Endothelial cell of umbilical vein (primary cell): ENCODE data around the gene RNPEPL1. TPM values are rescaled to one million over a fixed set of nuclear protein-coding genes. Genes with fewer than 3 reads are reported as not detected.

Experiments used
- BruUV-seq: library from RNA; stranded (reverse); fragments of 400-500 nt; replicated peaks from 2 replicates; lab custom pipeline; 2021; lab: Mats Ljungman, UMichigan
- CTCF ChIA-PET: fragments of 300-600, 350-600 bp; sonication (Branson Sonifier 250); formaldehyde crosslinking; loops from one replicate; lab custom pipeline; 2021; ENCODE audit warnings: antibody characterized with exemption, inconsistent platforms; lab: Charles Lee
- POLR2A ChIA-PET: fragments of 300-600, 350-600 bp; sonication (Branson Sonifier 250); formaldehyde crosslinking; loops from one replicate; lab custom pipeline; 2021; ENCODE audit warnings: antibody characterized with exemption, inconsistent platforms; lab: Charles Lee
- DNase-seq: peaks from one replicate; pipeline ENCODE4 v3.0.0-alpha.2; 2011; ENCODE audit warnings: low read depth, low spot score
- FAIRE-seq: peaks from 2 replicates; lab custom pipeline; 2011; peaks lifted over from hg19 to GRCh38; lab: Jason Lieb, UNC
- H2AFZ ChIP-seq: 2 replicates; pipeline ENCODE4 v1.6.0; 2012; ENCODE audit warnings: low read depth, low read length, control low read depth, inconsistent platforms
- H3K27ac ChIP-seq: 2 replicates; pipeline ENCODE4 v1.5.1; 2011; ENCODE audit warnings: low read depth, mild to moderate bottlenecking, control low read depth, low read length, moderate library complexity; ENCODE audit not compliant: insufficient read depth
- H3K27me3 ChIP-seq, 2 experiments: 2 replicates each; pipeline versions ENCODE4 v1.6.0 to v1.6.1; 2011; ENCODE audit warnings: low read length in 2 of 2, mixed read lengths in 1 of 2; ENCODE audit not compliant: control insufficient read depth in 2 of 2, insufficient read depth in 2 of 2
- H3K36me3 ChIP-seq, 2 experiments: 2 replicates in 1 of 2; 3 replicates in 1 of 2; pipeline ENCODE4 v1.5.1; 2011; ENCODE audit warnings: low read length in 2 of 2, mild to moderate bottlenecking in 1 of 2, moderate library complexity in 1 of 2; ENCODE audit not compliant: control insufficient read depth in 2 of 2, insufficient read depth in 2 of 2; ENCODE audit errors: extremely low read depth in 1 of 2
- H3K4me1 ChIP-seq: 3 replicates; pipeline ENCODE4 v1.5.1; 2011; ENCODE audit warnings: mild to moderate bottlenecking, low read length; ENCODE audit not compliant: control insufficient read depth, insufficient read depth; ENCODE audit errors: extremely low read depth
- H3K4me2 ChIP-seq: 2 replicates; pipeline ENCODE4 v1.6.1; 2011; ENCODE audit warnings: low read length, control low read depth, mixed read lengths; ENCODE audit not compliant: insufficient read depth
- H3K4me3 ChIP-seq, 3 experiments: fragments of 200-600 bp in 1 of 3; sonication (generic), shearing (Covaris generic) in 1 of 3; replicated peaks in 1 of 3; 2 replicates each; pipeline ENCODE4 v1.5.1; 2011 to 2016; ENCODE audit warnings: control low read depth in 3 of 3, low read length in 3 of 3, mild to moderate bottlenecking in 2 of 3, inconsistent platforms in 1 of 3, low read depth in 1 of 3, moderate library complexity in 1 of 3; ENCODE audit not compliant: insufficient read depth in 1 of 3
- H3K79me2 ChIP-seq: 2 replicates; pipeline ENCODE4 v1.6.0; 2012; ENCODE audit warnings: low read length, inconsistent platforms; ENCODE audit not compliant: control insufficient read depth, insufficient read depth
- H3K9ac ChIP-seq: replicated peaks from 2 replicates; pipeline ENCODE3; 2011; ENCODE audit warnings: low read length, control low read depth; ENCODE audit not compliant: insufficient read depth; ENCODE audit errors: extremely low read depth
- H3K9me1 ChIP-seq: replicated peaks from 3 replicates; pipeline ENCODE4 v1.6.0; 2011; ENCODE audit warnings: mild to moderate bottlenecking, low read length; ENCODE audit not compliant: control insufficient read depth, insufficient read depth; ENCODE audit errors: extremely low read depth
- H3K9me3 ChIP-seq: replicated peaks from 2 replicates; pipeline ENCODE4 v1.5.1; 2012; ENCODE audit warnings: low read length, inconsistent platforms; ENCODE audit not compliant: control insufficient read depth, insufficient read depth
- H4K20me1 ChIP-seq: replicated peaks from 2 replicates; pipeline ENCODE3; 2011; ENCODE audit warnings: mild to moderate bottlenecking, low read length; ENCODE audit not compliant: control insufficient read depth, insufficient read depth; ENCODE audit errors: extremely low read depth
- EZH2 ChIP-seq: IDR thresholded peaks from 2 replicates; pipeline ENCODE4 v1.6.1; 2012; ENCODE audit warnings: borderline replicate concordance, low read depth, mild to moderate bottlenecking, moderate library complexity, low read length, inconsistent platforms; ENCODE audit not compliant: severe bottlenecking
- FOS ChIP-seq: IDR thresholded peaks from 2 replicates; pipeline ENCODE4 v1.6.1; 2011; ENCODE audit warnings: mild to moderate bottlenecking, low read length, moderate library complexity, borderline replicate concordance; ENCODE audit not compliant: insufficient read depth
- GATA2 ChIP-seq: IDR thresholded peaks from 2 replicates; pipeline ENCODE4 v1.7.0; 2011; ENCODE audit warnings: low read depth, mild to moderate bottlenecking, moderate library complexity, mixed read lengths, low read length; ENCODE audit not compliant: insufficient read length, insufficient read depth
- JUN ChIP-seq: IDR thresholded peaks from 2 replicates; pipeline ENCODE4 v1.6.1; 2011; ENCODE audit warnings: borderline replicate concordance, low read depth; ENCODE audit not compliant: insufficient read length, insufficient read depth
- MYC ChIP-seq: IDR thresholded peaks from one replicate; pipeline ENCODE4 v1.6.1; 2011; ENCODE audit warnings: mild to moderate bottlenecking, low read depth, low read length
- POLR2A ChIP-seq: IDR thresholded peaks from 2 replicates; pipeline ENCODE4 v1.6.1; 2012; ENCODE audit warnings: low read depth, mild to moderate bottlenecking, control low read depth, low read length
- POLR2AphosphoS5 ChIP-seq: IDR thresholded peaks from 2 replicates; pipeline ENCODE4 v1.6.1; 2012; ENCODE audit warnings: low read depth, mild to moderate bottlenecking, control low read depth, low read length, moderate library complexity; ENCODE audit not compliant: insufficient read depth
- dilution Hi-C: fragments of 300-500 bp; cut with MboI; formaldehyde crosslinking; loops from one replicate; pipeline ENCODE4 v1.15.0; 2019; ENCODE audit warnings: low sequenced_read_pairs; ENCODE audit not compliant: extremely low pct_ligation_motif_present
- intact Hi-C: fragments of 100-400 bp; cut with micrococcal nuclease; formaldehyde crosslinking; loops from one replicate; pipeline ENCODE4 v1.10.0; 2022
- polyA plus RNA-seq, 4 experiments: library from polyadenylated mRNA; depleted of rRNA in 3 of 4; stranded (reverse) in 3 of 4; unstranded in 1 of 4; fragments of >200 nt; gene quantifications; 2 replicates each; pipeline versions ENCODE4 v1.2.1 to v1.2.3, GENCODE V29; 2011 to 2012; ENCODE audit warnings: missing spikeins in 1 of 4
- total RNA-seq: library from RNA; stranded (reverse); gene quantifications from 2 replicates; pipeline ENCODE4 v1.2.3, GENCODE V29; 2021
- TF ChIP-seq, protein P1 (sequence below), 2 donors: IDR thresholded peaks; 1 replicate in 1 of 2; 2 replicates in 1 of 2; pipeline ENCODE4 v1.5.1; 2011; ENCODE audit warnings: low read length in 2 of 2, mild to moderate bottlenecking in 2 of 2, moderate library complexity in 2 of 2, control low read depth in 1 of 2, inconsistent platforms in 1 of 2, low read depth in 1 of 2; ENCODE audit not compliant: insufficient read depth in 1 of 2; ENCODE audit errors: extremely low read depth in 1 of 2
- TF ChIP-seq, protein P2 (sequence below): IDR thresholded peaks from 2 replicates; pipeline ENCODE4 v1.6.1; 2011; ENCODE audit not compliant: insufficient read depth, insufficient read length

Gene RNPEPL1
- total and polyA plus RNA-seq, 2 donors (not counting 3 experiments of a cell fraction or from before 2014, with no cell fraction given): 35.8 to 67.1 TPM

- FAIRE-seq (no peak), DNase-seq (no peak)
- no peaks in the 10 kb centered on the region for H3K4me1 ChIP-seq
- H4K20me1 ChIP-seq: no peaks in the 10 kb centered on the region
- no peaks in the 10 kb centered on the region for H3K9me1 ChIP-seq
- H3K79me2 ChIP-seq: no peaks in the 10 kb centered on the region
- no TSS peak for BruUV-seq
- H3K9me3 ChIP-seq: no peaks in the 10 kb centered on the region
- ChIA-PET CTCF (no interaction called here), POLR2A (no interaction called here)
- H3K27me3 ChIP-seq: no peaks in the 10 kb centered on the region
- H3K36me3 ChIP-seq: peaks cover 0 to 2% of the 10 kb centered on the region in 2 experiments
- no peak overlapping the region for H3K4me2 ChIP-seq
- TF ChIP-seq POLR2A (no peak), EZH2 (no peak), GATA2 (no peak), MYC (no peak), JUN (no peak), FOS (no peak), POLR2AphosphoS5 (no peak)
- TF ChIP-seq, protein P1, sequence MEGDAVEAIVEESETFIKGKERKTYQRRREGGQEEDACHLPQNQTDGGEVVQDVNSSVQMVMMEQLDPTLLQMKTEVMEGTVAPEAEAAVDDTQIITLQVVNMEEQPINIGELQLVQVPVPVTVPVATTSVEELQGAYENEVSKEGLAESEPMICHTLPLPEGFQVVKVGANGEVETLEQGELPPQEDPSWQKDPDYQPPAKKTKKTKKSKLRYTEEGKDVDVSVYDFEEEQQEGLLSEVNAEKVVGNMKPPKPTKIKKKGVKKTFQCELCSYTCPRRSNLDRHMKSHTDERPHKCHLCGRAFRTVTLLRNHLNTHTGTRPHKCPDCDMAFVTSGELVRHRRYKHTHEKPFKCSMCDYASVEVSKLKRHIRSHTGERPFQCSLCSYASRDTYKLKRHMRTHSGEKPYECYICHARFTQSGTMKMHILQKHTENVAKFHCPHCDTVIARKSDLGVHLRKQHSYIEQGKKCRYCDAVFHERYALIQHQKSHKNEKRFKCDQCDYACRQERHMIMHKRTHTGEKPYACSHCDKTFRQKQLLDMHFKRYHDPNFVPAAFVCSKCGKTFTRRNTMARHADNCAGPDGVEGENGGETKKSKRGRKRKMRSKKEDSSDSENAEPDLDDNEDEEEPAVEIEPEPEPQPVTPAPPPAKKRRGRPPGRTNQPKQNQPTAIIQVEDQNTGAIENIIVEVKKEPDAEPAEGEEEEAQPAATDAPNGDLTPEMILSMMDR (IDR thresholded peaks at IDR 0.05; ENCODE audit: extremely low read depth in 1 of 2, insufficient read depth in 1 of 2, low read depth in 1 of 2, low read length in 2 of 2): no peak
- TF ChIP-seq, protein P2, sequence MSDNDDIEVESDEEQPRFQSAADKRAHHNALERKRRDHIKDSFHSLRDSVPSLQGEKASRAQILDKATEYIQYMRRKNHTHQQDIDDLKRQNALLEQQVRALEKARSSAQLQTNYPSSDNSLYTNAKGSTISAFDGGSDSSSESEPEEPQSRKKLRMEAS: no peak
- H3K27ac ChIP-seq: no peak overlapping the region
- H3K4me3 ChIP-seq: no peak overlapping the region
- no peak overlapping the region for H2AFZ ChIP-seq
- intact Hi-C loops: no loop called here
- H3K9ac ChIP-seq: no peak overlapping the region
- dilution Hi-C loops: no loop called here
These were observed 37.2 kb upstream of the RNPEPL1 start for GRCh38 chr2:240531038-240531437.
